GM18502 (cell line): ENCODE results near the gene AP3D1.
A peak's percentile ranks its signal among the peaks of the same experiment; 100 is the strongest.

Experiments used
- ATAC-seq: cut with Tn5 transposase; IDR thresholded peaks from one replicate; pipeline ENCODE4 v1.9.1; 2021; ENCODE audit warnings: mild to moderate bottlenecking; ENCODE audit not compliant: unreplicated experiment, poor library complexity

The AP3D1 gene

GRCh38 chr19:2113439-2114211 is 37.7 kb downstream of the AP3D1 start:
- ATAC-seq: no peak

GRCh38 chr19:2112516-2113320 is 38.6 kb downstream of the AP3D1 start:
- no peak for ATAC-seq

- ATAC-seq: no peak
Measured at GRCh38 chr19:2111886-2112285, 39.5 kb downstream of the AP3D1 start.

GRCh38 chr19:2111425-2111824 is 39.9 kb downstream of the AP3D1 start:
- no peak for ATAC-seq

DNA sequence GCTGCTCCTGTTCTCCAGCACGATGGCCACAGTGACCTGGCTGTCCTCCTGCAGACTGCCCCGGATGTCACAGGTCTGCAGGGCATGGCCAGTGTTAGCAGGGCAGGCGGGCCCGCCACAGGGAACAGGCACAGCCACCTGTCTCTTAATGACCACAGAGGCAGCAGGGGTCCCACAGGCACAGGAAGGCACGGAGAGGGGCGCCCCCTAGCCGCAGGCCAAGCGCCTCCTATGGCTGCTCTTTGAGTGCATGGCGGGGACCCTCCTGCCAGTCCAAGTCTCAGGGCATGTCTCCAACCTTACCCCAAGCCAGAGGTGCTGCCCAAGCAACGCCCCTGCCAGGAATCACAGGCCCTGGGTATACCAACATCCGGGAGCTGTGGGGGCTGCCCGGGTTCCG is 40.5 kb downstream of the AP3D1 start:
- no peak for ATAC-seq

- no peak for ATAC-seq
Measured at GRCh38 chr19:2109046-2109864, 42.1 kb downstream of the AP3D1 start.

GRCh38 chr19:2108251-2109016 is 42.9 kb downstream of the AP3D1 start:
- no peak for ATAC-seq

DNA sequence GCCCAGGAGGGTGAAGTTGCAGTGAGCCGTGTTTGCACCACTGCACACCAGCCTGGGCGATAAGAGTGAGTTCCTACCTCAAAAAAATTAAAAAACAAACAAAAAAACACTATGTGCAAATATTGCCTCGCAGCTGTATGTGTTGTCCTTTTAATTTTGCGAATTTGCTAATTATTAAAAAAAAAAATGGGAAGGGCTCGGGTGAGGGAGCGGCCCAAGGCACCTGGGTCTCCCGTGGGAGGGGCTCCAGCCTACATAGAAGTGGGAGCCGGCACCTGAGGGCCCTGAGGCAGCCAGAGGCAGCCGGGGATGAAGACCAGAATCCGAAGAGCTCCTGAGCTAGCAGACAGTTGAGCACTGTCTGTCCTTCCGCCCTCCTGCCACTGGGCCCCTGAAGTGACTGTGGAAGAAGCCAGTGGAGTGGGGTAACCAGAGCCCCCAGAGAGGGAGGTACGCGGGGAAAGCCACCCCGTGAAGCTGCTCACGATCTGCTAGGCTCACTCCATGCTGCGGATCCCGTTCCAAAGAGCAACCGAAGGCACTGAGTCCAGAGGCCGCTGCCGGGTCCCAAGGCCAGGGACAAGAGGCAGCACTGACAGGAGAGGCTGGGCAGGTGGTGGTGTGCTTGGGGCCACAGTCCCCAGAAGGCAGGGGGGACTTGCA is 48.2 kb downstream of the AP3D1 start:
- ATAC-seq: no peak

- no peak for ATAC-seq
Measured at GRCh38 chr19:2101417-2102335, 49.7 kb downstream of the AP3D1 start.

- ATAC-seq: no peak
Measured at GRCh38 chr19:2100719-2101061, 50.7 kb downstream of the AP3D1 start.

DNA sequence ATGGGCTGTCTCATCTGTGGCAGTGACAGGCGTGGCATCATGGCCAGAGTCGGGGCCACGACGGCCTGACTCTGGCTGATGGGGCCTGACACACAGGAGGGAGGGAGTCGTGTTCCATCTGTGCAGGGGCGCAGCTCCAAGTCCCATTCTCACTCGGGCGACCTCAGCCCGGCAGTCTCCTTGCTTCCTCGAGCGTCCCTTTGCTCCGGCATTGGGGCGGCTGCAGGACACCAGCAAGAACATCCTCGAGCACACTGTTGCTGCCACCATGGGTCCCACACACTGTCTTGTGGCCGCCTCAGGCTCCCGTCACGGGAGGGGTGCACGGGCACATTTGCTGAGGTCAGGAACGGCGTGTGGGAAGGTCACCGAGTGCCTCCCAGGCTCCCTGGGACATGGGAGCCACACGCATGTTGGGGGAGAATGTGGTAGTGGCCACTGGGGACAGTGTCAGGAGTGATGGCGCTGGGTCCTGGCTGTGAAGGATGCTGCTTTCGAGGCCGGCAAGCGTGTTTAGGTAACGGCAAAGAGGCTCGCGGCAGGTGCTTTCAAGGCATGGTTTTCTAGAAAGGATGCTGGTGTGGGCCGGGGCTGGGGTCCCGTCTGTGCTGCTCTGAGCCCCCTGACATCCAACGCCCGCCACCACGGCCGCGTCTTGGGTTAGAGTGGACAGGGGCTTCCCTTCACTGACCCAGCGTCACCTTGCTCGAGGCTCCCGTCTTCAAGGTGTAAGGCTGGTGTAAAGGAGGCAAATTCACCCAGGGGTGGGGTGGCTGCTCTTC is 51.2 kb downstream of the AP3D1 start:
- no peak for ATAC-seq

DNA sequence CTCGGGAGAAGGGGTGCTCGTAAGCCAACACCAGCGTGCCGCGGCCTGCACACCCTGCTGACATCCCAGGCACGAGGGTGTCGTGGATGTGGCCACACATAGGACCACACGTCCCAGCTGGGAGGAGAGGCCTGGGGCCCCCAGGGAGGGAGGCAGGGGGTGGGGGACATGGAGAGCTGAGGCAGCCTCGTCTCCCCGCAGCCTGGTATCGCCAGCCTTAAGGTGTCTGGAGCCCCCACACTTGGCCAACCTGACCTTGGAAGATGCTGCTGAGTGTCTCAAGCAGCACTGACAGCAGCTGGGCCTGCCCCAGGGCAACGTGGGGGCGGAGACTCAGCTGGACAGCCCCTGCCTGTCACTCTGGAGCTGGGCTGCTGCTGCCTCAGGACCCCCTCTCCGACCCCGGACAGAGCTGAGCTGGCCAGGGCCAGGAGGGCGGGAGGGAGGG is 52.3 kb downstream of the AP3D1 start:
- no peak for ATAC-seq

- ATAC-seq: no peak
Measured at GRCh38 chr19:2097886-2098327, 53.5 kb downstream of the AP3D1 start.

GRCh38 chr19:2097203-2097885 is 54.0 kb downstream of the AP3D1 start:
- ATAC-seq: peak; percentile 2

- ATAC-seq: peak; percentile 65
Measured at GRCh38 chr19:2096480-2097202, 54.7 kb downstream of the AP3D1 start, which contains the start of gene IZUMO4. IZUMO4 (plus strand) TSS chr19:2096915; CDS start chr19:2096946, 31 bp downstream.

GRCh38 chr19:2096034-2096479 is 55.3 kb downstream of the AP3D1 start, which contains the start of gene MOB3A:
MOB3A (minus strand) TSS chr19:2096326; CDS start chr19:2078560, 17,766 bp downstream.
- peak; percentile 42 for ATAC-seq
